HG02623 (cell line): Measurements from ENCODE around the gene MARCHF10.

Source experiments
- ATAC-seq: cut with Tn5 transposase; IDR thresholded peaks from one replicate; pipeline ENCODE4 v1.9.1; 2021; ENCODE audit warnings: moderate library complexity; ENCODE audit not compliant: unreplicated experiment

The MARCHF10 gene

DNA sequence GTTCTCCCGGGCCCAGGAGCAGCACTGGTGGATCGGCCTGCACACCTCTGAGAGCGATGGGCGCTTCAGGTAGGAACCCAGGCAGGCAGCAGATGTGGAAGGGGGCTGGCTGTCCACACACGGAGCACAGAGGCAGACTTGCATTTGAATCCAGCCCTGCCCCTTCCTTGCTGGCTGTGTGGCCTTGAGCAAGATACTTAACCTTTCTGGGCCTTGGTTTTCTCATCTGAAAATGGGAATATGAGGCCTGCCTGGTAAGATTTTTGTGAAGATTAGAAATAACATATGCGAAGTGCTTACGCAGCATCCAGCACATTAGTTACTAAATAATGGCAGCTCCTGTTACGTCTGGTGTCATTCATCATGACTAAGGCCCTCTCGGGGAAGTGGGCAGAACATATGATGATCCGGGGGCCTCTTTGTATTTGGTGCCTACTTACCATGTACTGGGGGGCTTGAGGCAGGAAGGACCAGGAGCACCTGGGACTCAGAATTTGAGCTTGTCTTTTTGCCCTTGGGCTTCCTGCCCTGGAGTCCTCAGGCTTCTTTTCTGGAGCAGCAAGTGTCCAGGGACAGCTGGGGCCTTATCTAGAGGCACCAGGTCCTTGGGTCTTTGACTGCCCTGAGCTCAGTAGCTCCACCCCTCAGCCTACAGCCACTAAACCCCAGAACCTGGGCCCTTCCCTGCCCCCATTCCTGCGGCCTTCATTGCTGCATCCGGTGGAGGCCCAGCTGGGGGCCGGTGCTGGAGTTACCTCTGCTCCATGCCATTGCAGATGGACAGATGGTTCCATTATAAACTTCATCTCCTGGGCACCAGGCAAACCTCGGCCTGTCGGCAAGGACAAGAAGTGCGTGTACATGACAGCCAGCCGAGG, 126.8 kb downstream of the MARCHF10 start:
- no peak for ATAC-seq

DNA sequence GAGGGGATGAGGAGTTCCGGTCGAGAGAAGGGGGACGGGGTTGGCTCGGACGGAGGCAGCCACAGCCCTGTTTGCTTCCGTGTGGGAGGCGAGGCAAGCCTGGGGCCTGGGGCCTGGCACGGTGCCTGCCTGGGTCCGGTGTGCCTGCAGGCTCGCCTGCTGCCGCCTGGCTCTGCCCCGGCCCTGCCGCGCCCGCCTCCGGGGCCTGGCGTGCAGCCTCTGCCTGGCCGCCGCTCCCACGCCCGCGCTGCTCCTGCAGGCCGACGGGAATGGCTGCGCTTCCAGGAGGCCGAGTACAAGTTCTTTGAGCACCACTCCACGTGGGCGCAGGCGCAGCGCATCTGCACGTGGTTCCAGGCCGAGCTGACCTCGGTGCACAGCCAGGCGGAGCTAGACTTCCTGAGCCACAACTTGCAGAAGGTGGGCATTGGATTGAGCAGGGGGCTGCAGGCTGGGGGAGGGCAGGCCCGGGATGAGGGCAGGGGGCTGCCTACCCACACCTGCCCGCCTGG, 127.5 kb downstream of the MARCHF10 start:
- no peak for ATAC-seq

GRCh38 chr17:62679866-62680377, 128.2 kb downstream of the MARCHF10 start:
- no peak for ATAC-seq

- ATAC-seq, result no peak
Observed at GRCh38 chr17:62678214-62678919, 129.7 kb downstream of the MARCHF10 start.

DNA sequence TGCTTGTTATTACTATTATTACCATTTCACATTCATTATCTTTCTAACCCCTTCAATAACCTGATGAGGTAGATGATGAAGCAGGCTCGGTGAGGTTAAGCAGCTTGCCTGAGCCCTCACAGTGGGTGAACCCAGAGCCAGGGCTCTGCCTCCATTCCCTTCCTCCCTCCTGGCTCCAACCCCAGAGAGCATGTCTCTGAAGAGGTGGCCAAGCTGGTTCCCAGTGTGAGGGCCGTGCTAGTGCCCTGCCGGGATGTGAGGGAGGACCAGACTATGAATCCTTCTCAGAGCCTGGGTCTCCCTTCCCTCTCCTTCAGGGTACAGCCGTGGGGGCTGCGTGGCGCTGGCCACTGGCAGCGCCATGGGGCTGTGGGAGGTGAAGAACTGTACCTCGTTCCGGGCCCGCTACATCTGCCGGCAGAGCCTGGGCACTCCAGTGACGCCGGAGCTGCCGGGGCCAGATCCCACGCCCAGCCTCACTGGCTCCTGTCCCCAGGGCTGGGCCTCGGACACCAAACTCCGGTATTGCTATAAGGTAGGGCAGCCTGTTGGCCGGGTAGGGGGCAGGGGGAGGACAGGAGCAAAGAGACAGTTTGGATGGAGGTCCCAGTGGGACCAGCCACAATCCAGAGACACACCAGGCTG, 131.0 kb downstream of the MARCHF10 start:
- ATAC-seq, result no peak

DNA sequence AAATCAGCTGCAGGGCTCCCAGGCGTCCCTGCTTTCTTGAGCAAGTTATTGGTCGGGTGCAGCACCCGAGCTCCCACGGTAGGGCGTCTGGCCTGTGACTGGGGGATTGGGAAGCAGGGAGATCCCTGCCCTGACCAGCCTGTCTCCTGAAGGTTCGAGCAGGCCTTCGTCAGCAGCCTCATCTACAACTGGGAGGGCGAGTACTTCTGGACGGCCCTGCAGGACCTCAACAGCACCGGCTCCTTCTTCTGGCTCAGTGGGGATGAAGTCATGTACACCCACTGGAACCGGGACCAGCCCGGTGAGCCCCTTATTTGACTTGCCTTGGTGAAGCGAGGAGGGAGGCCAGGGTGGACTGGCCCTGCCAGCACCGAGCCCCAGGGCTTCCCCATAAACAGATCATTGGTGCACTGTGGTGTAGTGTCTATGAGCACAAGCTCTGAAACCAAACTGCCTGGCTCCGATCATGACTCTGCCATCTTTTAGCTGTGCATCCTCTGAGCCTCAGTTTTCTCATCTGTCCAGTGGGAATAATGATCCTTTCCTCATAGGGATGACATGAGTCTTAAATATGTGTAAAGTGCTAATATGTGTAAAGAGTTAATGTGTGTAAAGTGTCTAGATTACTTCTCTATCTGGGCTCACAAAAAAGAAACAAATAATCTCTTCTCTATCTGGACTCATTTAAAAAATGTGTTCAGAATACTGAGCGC, 131.7 kb downstream of the MARCHF10 start:
- no peak for ATAC-seq

DNA sequence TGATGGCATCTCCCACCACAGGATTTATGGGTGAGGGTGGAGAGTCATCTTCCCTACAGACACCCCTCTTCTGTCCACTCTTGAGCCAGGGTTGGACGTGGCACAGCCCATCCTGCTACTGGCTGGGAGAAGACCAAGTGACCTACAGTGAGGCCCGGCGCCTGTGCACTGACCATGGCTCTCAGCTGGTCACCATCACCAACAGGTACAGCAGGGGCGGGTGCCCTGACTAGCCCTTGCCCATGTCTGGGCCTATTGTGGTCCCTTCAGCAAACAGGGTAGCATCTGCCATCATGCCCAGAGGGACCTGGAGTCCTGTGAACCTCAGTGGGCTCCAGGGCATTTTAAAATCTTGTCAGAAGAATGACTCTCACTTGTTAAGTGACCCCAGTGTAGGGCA, 132.4 kb downstream of the MARCHF10 start:
- no peak for ATAC-seq

GRCh38 chr17:62675260-62675659, 132.9 kb downstream of the MARCHF10 start:
- ATAC-seq, result no peak

- ATAC-seq, result no peak
Observed at GRCh38 chr17:62674841-62675240, 133.3 kb downstream of the MARCHF10 start.

DNA sequence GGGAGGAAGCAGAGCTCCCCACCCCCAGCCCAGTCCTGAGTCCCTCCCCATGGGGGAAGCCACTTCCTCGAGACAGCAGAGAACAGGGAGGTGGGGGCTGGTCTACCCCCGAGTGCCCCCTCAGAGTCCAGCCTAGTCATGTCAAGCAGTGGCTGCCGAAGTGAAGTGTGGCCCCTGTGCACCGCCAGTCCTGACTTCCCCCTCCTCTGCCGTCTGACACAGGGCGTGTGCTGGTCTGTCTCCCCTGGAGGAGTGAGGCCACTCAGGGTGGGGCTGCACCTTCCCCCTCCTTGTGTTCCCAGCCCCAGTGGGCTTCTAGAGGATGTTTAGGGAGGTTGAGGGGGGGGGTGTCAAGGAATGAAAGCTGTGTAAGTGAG, 133.8 kb downstream of the MARCHF10 start:
- ATAC-seq, result no peak

DNA sequence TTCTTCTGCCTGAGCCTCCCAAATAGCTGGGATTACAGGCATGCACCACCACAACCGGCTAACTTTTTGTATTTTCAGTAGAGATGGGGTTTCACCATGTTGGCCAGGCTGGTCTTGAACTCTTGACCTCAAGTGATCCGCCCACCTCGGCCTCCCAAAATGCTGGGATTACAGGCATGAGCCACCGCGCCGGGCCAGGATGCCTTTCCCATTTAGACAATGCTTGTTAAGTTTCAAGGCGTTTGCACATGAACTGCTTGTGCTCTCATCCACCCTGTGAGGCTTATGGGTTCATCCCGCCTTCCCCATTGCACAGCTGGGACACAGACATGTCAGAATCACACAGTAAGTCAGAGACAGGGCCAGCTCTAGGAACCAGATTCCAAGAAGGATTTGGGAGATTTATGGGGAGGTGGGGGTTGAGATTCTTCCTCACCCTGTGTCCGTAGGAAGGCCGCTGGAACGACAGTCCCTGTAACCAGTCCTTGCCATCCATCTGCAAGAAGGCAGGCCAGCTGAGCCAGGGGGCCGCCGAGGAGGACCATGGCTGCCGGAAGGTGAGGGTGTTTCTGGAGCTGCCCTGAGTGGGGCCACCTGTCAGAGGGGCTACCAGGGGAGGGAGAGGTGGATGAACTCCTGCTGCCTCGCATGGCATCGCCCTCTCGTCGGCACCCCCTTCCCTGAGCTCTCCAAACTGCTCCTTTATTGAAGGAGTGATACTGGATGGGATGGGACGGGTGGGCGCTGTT, 134.3 kb downstream of the MARCHF10 start:
- ATAC-seq, result no peak

- no peak for ATAC-seq
Observed at GRCh38 chr17:62672957-62673356, 135.2 kb downstream of the MARCHF10 start.

GRCh38 chr17:62671553-62671952, 136.6 kb downstream of the MARCHF10 start:
- ATAC-seq, result no peak

GRCh38 chr17:62670202-62670821, 137.8 kb downstream of the MARCHF10 start:
- ATAC-seq, result no peak

- no peak for ATAC-seq
Observed at GRCh38 chr17:62668091-62668804, 139.9 kb downstream of the MARCHF10 start.

DNA sequence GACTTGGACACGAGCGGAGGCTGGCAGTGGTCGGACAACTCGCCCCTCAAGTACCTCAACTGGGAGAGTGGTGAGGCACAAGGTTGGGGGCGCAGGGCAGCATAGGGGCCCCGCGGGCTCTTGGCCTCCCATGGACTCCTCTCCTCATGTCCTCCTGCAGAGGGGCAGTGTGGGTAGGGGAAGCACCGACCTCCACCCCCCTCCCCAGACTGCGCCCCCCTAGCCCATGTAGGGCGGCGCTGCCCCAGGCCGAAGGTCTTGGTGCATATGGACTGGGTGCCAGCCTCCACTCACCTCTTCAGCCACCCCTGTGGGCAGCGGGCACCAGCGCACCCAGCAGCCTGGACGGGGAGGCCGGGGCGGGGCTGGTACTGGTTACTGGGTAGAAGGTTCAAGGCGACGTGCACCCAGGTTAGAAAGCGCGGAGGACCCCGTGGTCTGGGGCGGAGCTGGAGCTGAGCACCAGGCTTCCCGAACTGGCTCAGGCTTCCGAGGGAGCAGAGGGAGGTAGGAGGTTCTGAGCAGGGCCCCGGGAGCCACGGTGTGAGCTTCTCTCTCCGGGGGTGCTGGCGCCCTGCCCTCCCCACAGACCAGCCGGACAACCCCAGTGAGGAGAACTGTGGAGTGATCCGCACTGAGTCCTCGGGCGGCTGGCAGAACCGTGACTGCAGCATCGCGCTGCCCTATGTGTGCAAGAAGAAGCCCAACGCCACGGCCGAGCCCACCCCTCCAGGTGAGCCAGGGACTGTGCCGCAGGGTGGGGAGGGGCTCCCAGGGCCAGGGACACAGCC, 141.1 kb downstream of the MARCHF10 start:
- ATAC-seq, result no peak

- ATAC-seq, result no peak
Observed at GRCh38 chr17:62666061-62666800, 141.9 kb downstream of the MARCHF10 start.
